Tibial nerve (tissue), 3 donors: ENCODE measurements around the gene KRT86.

ENCODE experiments used
- POLR2A ChIP-seq, 2 donors: fragments of 450-650 bp; IDR thresholded peaks; one replicate each; pipeline ENCODE4 v1.6.1; 2017; ENCODE audit warnings: antibody characterized with exemption in 2 of 2, mild to moderate bottlenecking in 2 of 2, moderate library complexity in 2 of 2
- TF ChIP-seq, protein P1 (sequence below), 5 experiments: fragments of 200-600 bp in 3 of 5; fragments of 450-650 bp in 2 of 5; sonication (generic) in 3 of 5; IDR thresholded peaks; one replicate each; pipeline ENCODE4 v1.5.1; 2016 to 2019; ENCODE audit warnings: antibody characterized with exemption in 5 of 5, mild to moderate bottlenecking in 3 of 5, moderate library complexity in 2 of 5

DNA sequence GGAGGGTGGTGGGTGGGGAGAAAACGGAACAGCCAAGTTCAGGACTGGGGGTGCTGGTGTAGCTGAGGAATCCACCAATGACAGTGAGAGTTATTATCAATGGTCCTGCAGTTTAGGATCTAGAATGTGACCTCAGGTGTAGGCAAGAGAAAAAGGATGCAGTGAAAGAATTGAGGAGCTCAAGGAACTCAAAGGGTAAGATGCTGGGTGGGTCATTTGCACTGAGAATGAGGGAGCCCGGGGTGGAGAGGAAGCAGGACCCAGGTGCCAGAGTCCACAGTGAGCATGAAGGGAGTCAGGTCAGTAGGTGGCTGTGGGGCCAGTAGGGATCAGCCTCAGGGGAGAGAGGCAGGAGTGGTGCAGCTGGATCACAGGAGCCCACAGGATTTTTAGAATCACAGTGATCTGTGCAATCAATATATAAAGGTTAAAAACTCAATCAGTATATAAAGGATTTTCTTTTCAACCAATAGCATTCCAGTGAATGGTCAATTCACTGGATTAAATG lies 44.6 kb upstream of the KRT86 start:
- TF ChIP-seq, protein P1, sequence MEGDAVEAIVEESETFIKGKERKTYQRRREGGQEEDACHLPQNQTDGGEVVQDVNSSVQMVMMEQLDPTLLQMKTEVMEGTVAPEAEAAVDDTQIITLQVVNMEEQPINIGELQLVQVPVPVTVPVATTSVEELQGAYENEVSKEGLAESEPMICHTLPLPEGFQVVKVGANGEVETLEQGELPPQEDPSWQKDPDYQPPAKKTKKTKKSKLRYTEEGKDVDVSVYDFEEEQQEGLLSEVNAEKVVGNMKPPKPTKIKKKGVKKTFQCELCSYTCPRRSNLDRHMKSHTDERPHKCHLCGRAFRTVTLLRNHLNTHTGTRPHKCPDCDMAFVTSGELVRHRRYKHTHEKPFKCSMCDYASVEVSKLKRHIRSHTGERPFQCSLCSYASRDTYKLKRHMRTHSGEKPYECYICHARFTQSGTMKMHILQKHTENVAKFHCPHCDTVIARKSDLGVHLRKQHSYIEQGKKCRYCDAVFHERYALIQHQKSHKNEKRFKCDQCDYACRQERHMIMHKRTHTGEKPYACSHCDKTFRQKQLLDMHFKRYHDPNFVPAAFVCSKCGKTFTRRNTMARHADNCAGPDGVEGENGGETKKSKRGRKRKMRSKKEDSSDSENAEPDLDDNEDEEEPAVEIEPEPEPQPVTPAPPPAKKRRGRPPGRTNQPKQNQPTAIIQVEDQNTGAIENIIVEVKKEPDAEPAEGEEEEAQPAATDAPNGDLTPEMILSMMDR (IDR thresholded peaks at IDR 0.05): no peak
- TF ChIP-seq POLR2A (IDR thresholded peaks at IDR 0.05): no peak
